ENCODE measurements around the gene SEC61A2.
"Not testable (repeated sequence)": the region's sequence is repeated elsewhere in the genome, so short reads cannot be mapped to it uniquely, and the experiment has no call there.

SEC61A2 gene

GRCh38 chr10:12162927-12163326, 33.5 kb downstream of the SEC61A2 start:
- no peak for DNase-seq

DNA sequence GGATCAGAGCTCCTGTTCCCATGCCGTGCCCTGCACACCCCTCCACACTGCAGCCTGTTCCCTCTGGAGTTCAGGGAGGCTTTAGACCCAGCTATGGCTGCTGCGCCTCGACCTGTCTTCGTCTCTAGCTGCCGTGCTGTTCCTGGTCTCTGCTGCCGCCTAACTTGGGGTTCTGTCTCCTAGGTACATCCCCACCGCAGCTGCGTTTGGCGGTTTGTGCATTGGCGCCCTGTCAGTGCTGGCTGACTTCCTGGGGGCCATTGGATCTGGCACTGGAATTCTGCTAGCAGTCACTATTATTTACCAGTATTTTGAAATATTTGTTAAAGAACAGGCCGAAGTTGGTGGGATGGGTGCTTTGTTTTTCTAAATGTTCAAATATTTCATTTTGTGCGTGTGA, 34.6 kb downstream of the SEC61A2 start:
- no peak for DNase-seq

DNA sequence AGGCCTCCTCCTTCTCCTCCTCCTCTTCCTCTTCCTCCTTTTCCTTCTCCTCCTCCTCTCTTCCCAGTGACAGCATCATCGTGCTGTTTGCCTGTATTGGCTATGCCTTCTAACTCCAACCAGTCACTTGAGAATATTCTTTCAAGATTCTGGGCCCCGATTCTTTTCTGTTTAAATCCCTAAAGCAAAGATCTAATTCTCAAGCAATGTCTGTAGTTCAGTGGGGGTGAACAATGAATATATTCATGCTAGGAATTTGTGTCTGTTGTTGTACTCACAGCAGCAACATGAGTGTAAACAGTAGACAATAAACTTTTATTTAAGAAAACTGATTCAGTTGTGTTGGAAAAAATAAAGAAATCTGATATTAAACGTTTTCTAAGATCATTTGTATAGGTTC, 35.6 kb downstream of the SEC61A2 start:
- DNase-seq: no peak

DNA sequence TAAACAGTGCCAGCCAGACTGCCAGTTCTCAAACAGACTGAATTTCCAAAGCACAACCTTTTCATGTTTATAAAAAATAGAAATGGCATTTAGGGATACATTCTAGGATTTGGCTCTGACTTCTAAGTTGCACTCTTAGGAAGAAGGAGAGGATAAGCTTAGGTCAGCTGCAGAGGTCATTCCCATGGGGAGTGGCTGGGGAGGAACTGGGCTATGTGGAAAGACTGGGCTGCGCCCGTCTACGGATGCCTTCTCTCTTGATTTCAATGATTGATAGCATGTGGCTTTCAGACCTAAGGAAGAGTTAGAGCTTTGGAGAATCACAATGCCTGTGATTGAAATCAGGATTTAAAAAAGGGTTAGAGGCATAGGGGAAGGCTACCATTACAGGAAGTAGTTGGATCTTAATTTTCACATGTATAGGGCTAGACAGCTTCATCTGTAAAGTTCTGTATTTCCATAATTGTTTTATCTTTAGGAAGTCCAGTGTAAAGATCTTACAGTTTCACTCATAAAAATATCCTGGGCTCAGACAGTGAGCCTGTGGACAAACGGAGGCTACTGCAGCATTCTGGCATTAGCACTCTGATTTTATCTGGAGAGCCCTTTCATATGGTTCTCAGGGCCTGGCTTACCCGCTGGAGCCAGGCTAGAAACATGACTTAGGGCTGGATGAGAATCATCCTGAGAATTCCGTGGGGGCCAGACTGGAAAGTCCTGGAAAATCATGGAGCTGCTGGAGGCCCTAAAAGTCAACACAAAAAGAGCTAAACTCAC, 36.7 kb downstream of the SEC61A2 start:
- DNase-seq: no peak

- DNase-seq: not testable (repeated sequence)
These were observed 42.0 kb downstream of the SEC61A2 start for GRCh38 chr10:12171512-12171911.

DNA sequence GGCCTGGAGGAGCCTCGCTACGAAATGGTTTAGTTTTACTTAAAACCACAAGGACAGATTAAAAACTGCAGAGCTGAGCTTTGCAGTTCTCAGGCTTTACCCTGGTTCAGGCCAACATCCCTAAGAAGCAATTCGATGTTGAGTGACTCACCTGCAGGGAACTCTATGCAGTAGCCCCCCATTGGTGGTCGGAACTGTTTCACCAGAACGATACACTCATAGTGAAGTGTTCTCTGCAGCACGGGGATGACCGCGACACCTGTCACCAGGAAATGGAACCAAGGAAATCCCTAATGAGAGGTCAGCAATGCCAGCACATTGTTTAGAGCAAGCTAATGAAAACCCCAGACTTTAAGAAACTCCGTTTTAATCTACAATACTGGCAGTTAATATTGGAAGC, 48.2 kb downstream of the SEC61A2 start:
- no peak for DNase-seq

GRCh38 chr10:12179606-12180170, 50.2 kb downstream of the SEC61A2 start:
- DNase-seq: no peak

GRCh38 chr10:12180221-12180974, 50.9 kb downstream of the SEC61A2 start:
- DNase-seq: no peak

DNA sequence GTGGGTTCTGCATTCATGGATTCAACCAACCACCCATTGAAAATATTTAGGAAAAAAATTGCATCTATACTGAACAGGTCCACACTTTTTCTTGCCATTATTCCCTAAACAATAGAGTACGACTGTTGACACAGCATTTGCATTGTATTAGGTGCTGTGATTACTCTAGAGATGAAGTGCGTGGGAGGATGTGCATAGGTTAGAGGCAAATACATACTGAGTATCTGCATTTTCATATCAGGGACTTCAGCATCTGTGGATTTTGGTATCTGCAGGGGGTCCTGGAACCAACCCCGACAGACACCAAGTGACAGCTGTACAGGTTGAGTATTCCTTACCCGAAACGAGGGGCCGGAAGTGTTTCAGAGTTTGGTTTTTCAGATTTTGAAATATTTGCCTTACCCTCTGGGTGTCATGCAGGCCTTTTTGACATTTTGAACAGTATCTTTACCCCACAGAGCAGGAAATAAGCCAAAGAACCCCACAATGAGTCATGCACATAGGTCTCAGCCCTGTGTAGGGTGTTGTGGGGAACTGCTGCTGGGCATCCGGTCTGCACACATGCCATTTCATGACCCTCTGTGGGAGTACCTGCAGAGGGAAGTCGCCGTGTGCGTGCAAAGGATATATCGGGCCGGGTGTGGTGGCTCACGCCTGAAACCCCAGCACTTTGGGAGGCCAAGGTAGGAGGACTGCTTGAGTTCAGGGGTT, 51.7 kb downstream of the SEC61A2 start:
- peak; percentile 80 for DNase-seq

DNA sequence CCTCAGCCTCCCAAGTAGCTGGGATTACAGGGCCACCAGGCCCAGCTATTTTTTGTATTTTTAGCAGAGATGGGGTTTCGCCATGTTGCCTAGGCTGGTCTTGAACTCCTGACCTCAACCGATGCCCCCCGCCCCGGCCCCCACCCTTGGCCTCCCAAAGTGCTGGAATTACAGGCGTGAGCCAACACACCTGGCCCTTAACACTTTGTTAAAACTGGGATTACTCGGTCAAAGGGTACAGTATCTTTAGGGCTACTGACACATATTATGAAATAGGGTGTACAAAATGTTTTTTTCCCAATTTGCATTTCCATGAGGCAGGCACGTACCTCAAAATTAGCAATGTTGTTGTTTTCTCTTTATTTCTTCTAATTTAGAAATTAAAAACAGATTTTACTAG, 54.7 kb downstream of the SEC61A2 start:
- no peak for DNase-seq

DNA sequence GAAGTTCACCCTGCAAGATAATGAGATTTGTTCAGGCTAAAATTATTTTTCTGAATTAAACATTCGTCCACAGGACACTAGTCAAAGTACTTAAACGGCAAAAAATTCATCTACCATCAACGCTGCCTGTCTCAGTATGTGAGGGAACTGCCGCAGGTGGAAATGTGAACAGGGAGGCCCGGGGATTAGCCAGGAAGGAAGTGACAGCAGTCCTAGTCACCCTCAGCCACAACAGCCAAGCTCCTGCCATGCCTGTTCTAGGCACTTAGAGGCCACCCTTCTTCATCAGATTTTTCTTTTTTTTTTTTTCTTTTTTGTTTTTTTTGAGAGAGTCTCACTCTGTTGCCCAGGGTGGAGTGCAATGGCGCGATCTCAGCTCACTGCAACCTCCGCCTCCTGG, 56.8 kb downstream of the SEC61A2 start:
- DNase-seq: peak; percentile 10

- no peak for DNase-seq
These were observed 57.9 kb downstream of the SEC61A2 start for GRCh38 chr10:12187321-12187905.

GRCh38 chr10:12188656-12189055, 59.2 kb downstream of the SEC61A2 start:
- no peak for DNase-seq

DNA sequence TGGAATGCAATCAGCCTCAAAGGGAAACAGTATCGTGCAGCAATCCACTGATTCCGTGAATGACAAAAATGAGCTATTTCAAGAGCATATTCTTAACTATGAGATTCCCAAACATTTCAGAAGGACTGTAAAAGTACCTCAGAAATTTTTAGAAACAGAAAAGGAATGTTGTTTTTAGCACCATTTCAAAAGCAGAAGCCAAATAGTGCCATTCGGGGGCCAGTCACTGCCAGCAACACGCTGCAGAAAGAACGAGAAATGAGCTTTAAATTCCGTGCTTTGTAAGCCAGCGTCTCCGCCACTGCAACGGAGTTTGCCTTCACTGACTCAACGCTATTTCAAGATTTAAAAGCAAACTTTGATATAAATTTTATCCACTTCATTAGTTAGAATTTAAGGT, 59.9 kb downstream of the SEC61A2 start:
- DNase-seq: no peak

- no peak for DNase-seq
These were observed 62.2 kb downstream of the SEC61A2 start for GRCh38 chr10:12191715-12192114.

- no peak for DNase-seq
These were observed 63.7 kb downstream of the SEC61A2 start for GRCh38 chr10:12193193-12193592.

DNA sequence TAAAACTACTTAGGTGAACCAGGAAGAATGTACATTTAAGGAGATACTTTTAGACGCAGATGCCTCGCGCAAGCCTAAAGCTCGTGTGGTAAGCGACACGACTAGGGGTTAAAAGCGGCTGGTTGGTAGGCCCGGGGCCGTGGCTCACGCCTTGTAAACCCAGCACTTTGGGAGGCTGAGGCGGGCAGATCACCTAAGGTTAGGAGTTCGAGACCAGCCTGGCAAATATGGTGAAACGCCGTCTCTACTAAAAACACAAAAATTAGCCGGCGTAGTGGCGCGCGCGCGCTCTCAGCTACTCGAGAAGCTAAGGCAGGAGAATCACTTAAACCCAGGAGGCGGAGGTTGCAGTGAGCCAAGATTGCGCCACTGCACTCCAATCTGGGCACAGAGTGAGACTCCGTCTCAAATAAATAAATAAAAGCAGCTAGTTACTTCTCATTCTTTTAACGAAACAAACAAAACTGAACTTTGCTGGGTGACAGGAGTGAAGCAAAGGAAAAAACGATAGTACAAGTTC, 65.3 kb downstream of the SEC61A2 start:
- DNase-seq: peak; percentile 44

DNA sequence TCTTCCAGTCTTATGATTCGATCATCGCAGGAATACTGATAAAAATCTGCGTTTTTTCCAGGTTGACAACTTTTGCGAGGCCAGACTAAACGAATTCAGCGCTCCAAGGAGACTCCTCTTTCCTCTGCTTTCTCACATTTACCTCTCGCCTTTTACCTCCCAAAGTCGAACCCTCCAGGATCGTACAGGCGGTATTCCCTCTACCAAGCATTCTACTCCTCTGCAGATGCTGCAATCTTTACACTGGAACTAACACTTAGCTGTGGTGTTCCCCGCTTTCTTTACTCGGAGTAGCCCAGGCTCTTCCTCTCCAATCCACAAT, 65.8 kb downstream of the SEC61A2 start:
- no peak for DNase-seq

- DNase-seq: peak; percentile 86
These were observed 66.4 kb downstream of the SEC61A2 start, which contains the start of the genes CDC123 and NUDT5 for GRCh38 chr10:12195603-12196506. Gene CDC123, plus strand, starts transcription at chr10:12196188. Its CDS starts 58 bp downstream, at chr10:12196246. Gene NUDT5, minus strand, starts transcription at chr10:12195891. Its CDS starts 9,600 bp downstream, at chr10:12186291.

- DNase-seq: no peak
These were observed 67.2 kb downstream of the SEC61A2 start for GRCh38 chr10:12196531-12197211.

GRCh38 chr10:12198156-12198555, 68.7 kb downstream of the SEC61A2 start:
- DNase-seq: peak; percentile 13
